SU-DHL-6 (cell line): ENCODE results near the gene SEMA3C.

Experiments
- H2AFZ ChIP-seq: fragments of 200-600 bp; sonication (generic); 2 replicates; pipeline ENCODE4 v1.6.1; 2014; ENCODE audit warnings: low read depth, mild to moderate bottlenecking, moderate library complexity, mixed read lengths, antibody characterized with exemption, low read length; ENCODE audit not compliant: severe bottlenecking
- H3F3A ChIP-seq: fragments of 200-600 bp; shearing (Covaris generic); 2 replicates; pipeline ENCODE4 v1.6.0; 2016; ENCODE audit warnings: antibody characterized with exemption, mild to moderate bottlenecking; ENCODE audit not compliant: insufficient read depth
- H3K27ac ChIP-seq: fragments of 200-600 bp; sonication (generic); 2 replicates; pipeline ENCODE4 v1.5.1; 2016; ENCODE audit warnings: low read depth, mild to moderate bottlenecking, low read length, moderate library complexity, mixed read lengths
- H3K27me3 ChIP-seq: fragments of 200-600 bp; sonication (generic), shearing (Covaris generic); 2 replicates; pipeline ENCODE4 v1.6.0; 2014; ENCODE audit warnings: mild to moderate bottlenecking, low read length
- H3K36me3 ChIP-seq: fragments of 200-600 bp; sonication (generic); 2 replicates; pipeline ENCODE4 v1.6.1; 2014; ENCODE audit warnings: mild to moderate bottlenecking, low read length, mixed read lengths
- H3K4me2 ChIP-seq: fragments of 300-600, 200-600 bp; shearing (Covaris generic), sonication (generic); 2 replicates; pipeline ENCODE4 v1.6.0; 2014; ENCODE audit warnings: low read length, low read depth, mild to moderate bottlenecking; ENCODE audit not compliant: poor library complexity, severe bottlenecking
- H3K4me3 ChIP-seq: fragments of 200-600 bp; sonication (generic); 2 replicates; pipeline ENCODE4 v1.5.1; 2014; ENCODE audit warnings: antibody characterized with exemption, low read length, mild to moderate bottlenecking, mixed read lengths; ENCODE audit not compliant: insufficient read depth, poor library complexity, severe bottlenecking
- H3K79me2 ChIP-seq: fragments of 200-600 bp; sonication (generic); 2 replicates; pipeline ENCODE4 v1.6.1; 2014; ENCODE audit warnings: mild to moderate bottlenecking, low read length, moderate library complexity; ENCODE audit not compliant: insufficient read depth
- H3K9ac ChIP-seq: fragments of 200-600 bp; sonication (generic); 2 replicates; pipeline ENCODE4 v1.7.0; 2014; ENCODE audit warnings: mild to moderate bottlenecking, low read length
- H3K9me2 ChIP-seq: fragments of 200-600 bp; sonication (generic); replicated peaks from 2 replicates; pipeline ENCODE4 v1.6.1; 2014; ENCODE audit warnings: low read length; ENCODE audit not compliant: insufficient read depth
- H3K9me3 ChIP-seq: fragments of 200-600 bp; sonication (generic); 2 replicates; pipeline ENCODE4 v1.6.1; 2014; ENCODE audit warnings: low read length, mixed read lengths; ENCODE audit not compliant: insufficient read depth
- H4K20me1 ChIP-seq: fragments of 200-600 bp; sonication (generic); 2 replicates; pipeline ENCODE4 v1.6.1; 2014; ENCODE audit warnings: low read depth, mild to moderate bottlenecking, antibody characterized with exemption, low read length, moderate library complexity, mixed read lengths
- CTCF ChIP-seq: fragments of 200-600 bp; sonication (generic); IDR thresholded peaks from one replicate; pipeline ENCODE4 v1.5.1; 2017; ENCODE audit warnings: antibody characterized with exemption, mild to moderate bottlenecking, low read length, moderate library complexity; ENCODE audit not compliant: insufficient read depth, poor library complexity, severe bottlenecking
- EZH2phosphoT487 ChIP-seq: fragments of 200-600 bp; sonication (generic), shearing (Covaris generic); conservative IDR thresholded peaks from 2 replicates; pipeline ENCODE4 v1.6.1; 2018; ENCODE audit warnings: mild to moderate bottlenecking, antibody characterized with exemption, low read length, moderate library complexity, mixed read lengths

SEMA3C gene

GRCh38 chr7:80967071-80967916, 48.4 kb upstream of the SEMA3C start:
- H3K79me2 ChIP-seq, result no peaks in the 10 kb centered on the region
- H3K27ac ChIP-seq, result no peak overlapping the region
- H4K20me1 ChIP-seq, result no peaks in the 10 kb centered on the region
- H3K9ac ChIP-seq, result no peak overlapping the region
- H3K9me3 ChIP-seq, result no peaks in the 10 kb centered on the region
- H3K27me3 ChIP-seq, result no peaks in the 10 kb centered on the region
- H3K36me3 ChIP-seq, result no peaks in the 10 kb centered on the region
- H2AFZ ChIP-seq, result no peak overlapping the region
- no peaks in the 10 kb centered on the region for H3F3A ChIP-seq
- H3K9me2 ChIP-seq, result no peaks in the 10 kb centered on the region
- H3K4me3 ChIP-seq, result no peak overlapping the region
- TF ChIP-seq EZH2phosphoT487 (no peak), CTCF (no peak)
- no peak overlapping the region for H3K4me2 ChIP-seq

GRCh38 chr7:80960244-80960795, 41.5 kb upstream of the SEMA3C start:
- H3K79me2 ChIP-seq, result no peaks in the 10 kb centered on the region
- no peak overlapping the region for H3K9ac ChIP-seq
- no peak for TF ChIP-seq CTCF
- no peak for TF ChIP-seq EZH2phosphoT487
- no peak overlapping the region for H2AFZ ChIP-seq
- no peaks in the 10 kb centered on the region for H4K20me1 ChIP-seq
- no peaks in the 10 kb centered on the region for H3K36me3 ChIP-seq
- no peaks in the 10 kb centered on the region for H3K9me3 ChIP-seq
- no peaks in the 10 kb centered on the region for H3K27me3 ChIP-seq
- H3F3A ChIP-seq, result no peaks in the 10 kb centered on the region
- no peak overlapping the region for H3K4me2 ChIP-seq
- H3K4me3 ChIP-seq, result no peak overlapping the region
- no peaks in the 10 kb centered on the region for H3K9me2 ChIP-seq
- no peak overlapping the region for H3K27ac ChIP-seq

DNA sequence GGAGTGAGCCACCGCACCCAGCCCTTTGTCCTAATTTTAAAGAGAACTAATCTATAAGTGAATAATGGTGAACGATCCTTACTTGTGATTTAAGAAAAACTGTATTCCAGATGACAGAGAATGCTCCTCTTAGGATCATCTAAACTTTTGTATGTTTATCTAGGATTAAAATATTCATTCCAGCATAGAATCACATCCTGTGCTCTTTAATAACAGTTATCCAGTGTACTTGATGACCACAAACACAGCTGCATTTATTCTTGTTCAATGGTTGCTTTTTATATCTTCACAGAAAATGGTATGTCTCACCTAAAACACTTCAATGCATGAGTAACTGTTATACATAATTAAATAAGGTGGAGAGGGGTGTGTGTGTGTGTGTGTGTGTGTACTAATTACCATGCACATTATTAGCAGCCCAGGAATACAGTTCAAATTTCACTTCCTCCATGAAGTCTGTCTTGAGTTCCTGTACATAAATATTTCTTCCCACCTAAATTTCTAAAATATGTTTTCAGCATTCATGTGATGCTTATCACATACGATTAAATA, 38.5 kb upstream of the SEMA3C start:
- H3K9me3 ChIP-seq, result no peaks in the 10 kb centered on the region
- no peak overlapping the region for H3K9ac ChIP-seq
- H3K27ac ChIP-seq, result no peak overlapping the region
- no peaks in the 10 kb centered on the region for H3F3A ChIP-seq
- H3K9me2 ChIP-seq, result no peaks in the 10 kb centered on the region
- no peak overlapping the region for H3K4me2 ChIP-seq
- no peaks in the 10 kb centered on the region for H3K27me3 ChIP-seq
- TF ChIP-seq EZH2phosphoT487 (no peak), CTCF (no peak)
- no peaks in the 10 kb centered on the region for H3K79me2 ChIP-seq
- H3K4me3 ChIP-seq, result no peak overlapping the region
- H4K20me1 ChIP-seq, result no peaks in the 10 kb centered on the region
- no peak overlapping the region for H2AFZ ChIP-seq
- no peaks in the 10 kb centered on the region for H3K36me3 ChIP-seq
